ENCODE data around the gene ZSCAN16.
"Not testable (repeated sequence)": the region's sequence is repeated elsewhere in the genome, so short reads cannot be mapped to it uniquely, and the experiment has no call there.

The ZSCAN16 gene

DNA sequence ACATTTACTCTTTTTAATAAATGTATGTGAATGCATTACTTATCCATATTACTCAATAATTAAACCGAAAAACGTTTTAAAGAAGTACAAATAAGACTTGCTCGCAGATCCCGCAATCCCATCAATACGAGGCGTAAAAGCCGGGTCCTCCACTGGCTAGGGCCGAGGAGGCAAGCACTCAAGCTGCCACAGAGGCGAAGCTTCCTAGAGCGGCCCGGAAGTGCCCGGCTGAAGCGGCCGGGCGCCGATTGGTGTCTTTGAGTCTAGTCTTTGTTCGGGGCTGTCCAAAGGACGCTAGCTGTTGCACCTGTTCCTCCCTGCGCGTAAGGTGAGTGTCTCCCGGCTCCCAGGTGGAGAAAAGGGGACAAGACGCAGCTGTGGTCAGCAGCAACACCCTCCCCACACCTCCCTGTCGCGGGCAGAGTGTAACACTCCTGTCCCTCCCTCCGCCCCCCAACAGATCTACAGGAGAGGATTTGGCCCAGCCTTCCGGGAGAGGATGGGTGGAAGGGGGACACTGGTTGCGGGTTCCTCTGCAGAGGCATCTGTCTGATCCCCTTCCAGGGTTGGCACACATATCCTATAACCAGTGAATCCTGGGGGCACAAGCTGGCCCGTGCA lies at the start of gene ZSCAN16:
TSS of gene ZSCAN16 (plus strand) at position 260 of the 621 bp plus-strand sequence. CDS start 835 bp downstream, outside the sequence.
- DNase-seq (peak; percentile 71), ATAC-seq (replicated peaks) (peak; percentile 99)
- peak within 1 kb of the TSS; percentile 91 for H3K27ac Mint-ChIP-seq
- H3K27me3 Mint-ChIP-seq = no peaks in the 10 kb centered on the region
- H3K36me3 Mint-ChIP-seq = peaks cover 29 to 45% of the 10 kb centered on the region in 2 donors
- H3K9me3 Mint-ChIP-seq = no peaks in the 10 kb centered on the region
- peaks cover 29 to 44% of the 10 kb centered on the region in 2 donors for H3K4me1 Mint-ChIP-seq
- H3K4me3 Mint-ChIP-seq = peak within 1 kb of the TSS; percentile 93 to 98

DNA sequence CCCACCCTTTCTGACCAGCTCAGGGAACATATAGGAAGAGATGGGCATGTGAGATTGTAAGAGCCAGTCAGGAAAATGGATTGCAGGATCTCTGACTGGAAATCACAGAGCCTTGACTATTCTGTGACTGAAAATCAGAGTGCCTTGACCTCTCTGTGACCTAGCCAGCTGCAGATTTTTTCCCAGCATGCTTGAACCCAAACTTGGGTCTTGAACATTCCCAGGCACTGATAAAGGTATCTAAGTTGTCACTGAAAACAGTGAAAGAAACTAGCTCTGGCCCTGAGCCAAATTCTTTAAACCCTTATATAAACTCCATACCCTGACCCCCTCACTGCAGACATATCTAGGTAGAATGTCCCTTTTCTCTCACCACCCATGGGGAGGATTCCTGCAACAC lies 46.4 kb upstream of the ZSCAN16 start:
- Mint-ChIP-seq H3K27ac (peak overlapping the region; percentile 48), H3K9me3 (peaks cover under 1 to 2% of the 10 kb centered on the region in 2 donors), H3K36me3 (peaks cover 1 to 10% of the 10 kb centered on the region in 2 donors), H3K4me1 (peaks cover 11 to 21% of the 10 kb centered on the region in 2 donors), H3K27me3 (no peaks in the 10 kb centered on the region), H3K4me3 (no peak overlapping the region)
- DNase-seq = no peak
- ATAC-seq (replicated peaks) = no peak

DNA sequence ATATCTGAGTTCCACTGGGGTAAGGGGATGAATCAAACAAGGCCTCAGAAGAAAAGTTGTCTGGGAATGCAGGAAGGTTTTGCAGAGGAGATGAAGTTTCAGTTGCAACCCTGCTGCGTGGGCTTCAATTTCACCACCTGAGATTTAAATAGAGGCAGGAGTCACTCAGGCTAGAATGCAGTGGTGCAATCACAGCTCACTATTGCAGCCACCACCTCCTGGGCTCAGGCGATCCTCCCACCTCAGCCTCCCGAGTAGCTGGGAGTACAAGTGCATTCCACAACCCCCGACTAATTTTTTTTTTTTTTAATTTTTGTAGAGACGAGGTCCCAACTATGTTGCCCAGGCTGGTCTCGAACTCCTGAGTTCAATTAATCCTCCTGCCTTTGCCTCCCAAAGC lies 45.6 kb upstream of the ZSCAN16 start:
- Mint-ChIP-seq H3K36me3 (peaks cover 9 to 18% of the 10 kb centered on the region in 2 donors), H3K27me3 (no peaks in the 10 kb centered on the region), H3K27ac (peak overlapping the region; percentile 48), H3K4me1 (peaks cover 15 to 29% of the 10 kb centered on the region in 2 donors), H3K4me3 (no peak overlapping the region), H3K9me3 (peaks cover 8 to 10% of the 10 kb centered on the region in 2 donors)
- DNase-seq = no peak
- no peak for ATAC-seq (replicated peaks)

DNA sequence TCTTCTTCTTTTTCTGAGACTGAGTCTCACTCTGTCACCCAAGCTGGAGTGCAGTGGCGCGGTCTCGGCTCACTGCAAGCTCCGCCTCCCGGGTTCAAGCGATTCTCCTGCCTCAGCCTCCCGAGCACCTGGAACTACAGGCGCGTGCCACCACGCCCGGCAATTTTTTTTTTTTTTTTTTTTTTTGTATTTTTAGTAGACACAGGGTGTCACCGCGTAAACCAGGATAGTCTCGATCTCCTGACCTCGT lies 44.1 kb upstream of the ZSCAN16 start, which contains the start of gene ZNF165:
TSS of gene ZNF165 (plus strand) at position 188 of the 250 bp plus-strand sequence. CDS start 4,913 bp downstream, outside the sequence.
- not testable (repeated sequence) for DNase-seq, H3K27me3 Mint-ChIP-seq
- H3K9me3 Mint-ChIP-seq = peaks cover 10 to 16% of the 10 kb centered on the region in 2 donors
- H3K4me1 Mint-ChIP-seq = peaks cover 19 to 31% of the 10 kb centered on the region in 2 donors
- H3K27ac Mint-ChIP-seq = peak within 1 kb of the TSS; percentile 94
- peak; percentile 29 to 35 for ATAC-seq (replicated peaks)
- peaks cover 18 to 31% of the 10 kb centered on the region in 2 donors for H3K36me3 Mint-ChIP-seq
- H3K4me3 Mint-ChIP-seq = peak within 1 kb of the TSS; percentile 79 to 81

DNA sequence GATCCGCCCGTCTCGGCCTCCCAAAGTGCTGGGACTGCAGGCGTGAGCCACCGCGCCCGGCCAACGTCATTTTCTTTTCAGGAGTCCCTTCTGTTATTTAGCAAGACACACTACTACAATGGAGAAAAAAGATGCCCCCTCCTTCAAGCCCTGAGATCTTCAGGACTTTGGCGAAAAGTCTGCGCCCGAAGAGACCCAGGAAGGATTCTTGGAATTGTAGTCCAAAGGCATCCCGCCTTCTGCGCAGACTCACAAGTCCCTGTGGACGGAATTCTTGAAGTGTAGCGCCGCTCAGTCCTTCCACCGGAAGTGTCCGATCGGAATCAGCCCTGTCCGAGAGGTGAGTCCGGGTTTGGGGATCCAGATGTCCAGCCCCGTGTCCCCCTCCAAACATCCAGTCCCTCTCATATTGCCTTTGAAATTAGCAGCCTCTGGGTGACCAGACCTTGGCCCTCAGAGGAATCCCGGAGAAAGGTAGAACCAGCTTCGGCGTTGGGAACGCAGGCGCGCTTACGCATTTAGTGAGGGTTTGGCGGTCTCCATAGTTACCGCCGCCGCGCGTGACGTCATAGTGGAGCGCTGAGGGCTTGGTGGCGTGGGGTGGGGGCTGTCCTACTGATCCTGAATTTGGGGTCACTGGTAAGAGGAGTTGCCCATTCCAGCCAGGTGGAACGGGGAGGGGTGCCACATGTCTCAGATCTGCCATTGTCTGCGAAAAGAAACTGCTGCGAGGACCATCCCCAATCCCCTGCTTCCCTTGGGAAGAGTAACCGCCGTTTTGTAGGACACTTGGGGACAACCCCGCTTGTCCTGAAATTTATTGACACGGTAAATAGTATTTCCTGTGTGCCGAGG lies 43.6 kb upstream of the ZSCAN16 start:
- Mint-ChIP-seq H3K27me3 (no peaks in the 10 kb centered on the region), H3K36me3 (peaks cover 23 to 37% of the 10 kb centered on the region in 2 donors), H3K9me3 (peaks cover 13 to 16% of the 10 kb centered on the region in 2 donors), H3K4me1 (peaks cover 19 to 31% of the 10 kb centered on the region in 2 donors), H3K4me3 (peak overlapping the region; percentile 79 to 81), H3K27ac (peak overlapping the region; percentile 94)
- DNase-seq = peak; percentile 86
- peak; percentile 74 to 81 for ATAC-seq (replicated peaks)

DNA sequence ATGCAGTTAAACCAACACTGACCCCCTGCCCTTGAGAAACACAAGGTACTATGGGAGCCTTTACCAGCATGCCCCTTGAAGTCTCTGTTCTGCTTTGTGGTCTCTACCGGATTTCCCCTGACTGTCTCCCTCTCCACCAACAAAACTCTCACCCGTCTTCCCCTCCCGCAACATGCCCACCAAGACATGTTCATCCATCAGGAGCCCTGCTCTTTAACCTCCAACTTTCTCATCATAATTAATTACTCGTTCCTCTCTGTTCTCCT lies 43.0 kb upstream of the ZSCAN16 start:
- H3K4me1 Mint-ChIP-seq = peaks cover 19 to 31% of the 10 kb centered on the region in 2 donors
- H3K27ac Mint-ChIP-seq = peak overlapping the region; percentile 94
- H3K36me3 Mint-ChIP-seq = peaks cover 29 to 42% of the 10 kb centered on the region in 2 donors
- ATAC-seq (replicated peaks) = peak; percentile 79 to 81
- peak overlapping the region; percentile 79 to 81 for H3K4me3 Mint-ChIP-seq
- peak; percentile 75 for DNase-seq
- no peaks in the 10 kb centered on the region for H3K27me3 Mint-ChIP-seq
- H3K9me3 Mint-ChIP-seq = peaks cover 13 to 16% of the 10 kb centered on the region in 2 donors

DNA sequence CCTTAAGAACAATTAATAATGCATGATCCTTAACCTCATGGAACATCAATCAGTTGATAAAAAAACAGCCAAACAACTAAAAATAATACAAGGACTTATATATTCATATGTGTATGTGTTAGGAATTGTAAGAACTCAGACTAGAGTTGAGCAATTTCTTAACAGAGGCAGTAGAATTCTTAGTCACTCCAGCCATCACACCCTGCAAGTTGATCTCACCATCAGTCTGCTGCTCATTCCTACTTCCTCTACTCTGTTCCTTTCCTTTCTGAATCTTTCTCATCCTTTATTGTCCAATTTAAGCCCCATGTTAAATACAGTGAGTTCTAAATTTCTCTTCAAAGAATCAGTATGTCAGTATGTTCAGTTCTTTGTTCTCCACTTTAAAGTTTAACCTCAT lies 41.5 kb upstream of the ZSCAN16 start:
- peaks cover 19 to 31% of the 10 kb centered on the region in 2 donors for H3K4me1 Mint-ChIP-seq
- peaks cover 38 to 57% of the 10 kb centered on the region in 2 donors for H3K36me3 Mint-ChIP-seq
- no peak overlapping the region for H3K4me3 Mint-ChIP-seq
- DNase-seq = no peak
- no peak for ATAC-seq (replicated peaks)
- H3K27ac Mint-ChIP-seq = no peak overlapping the region
- H3K27me3 Mint-ChIP-seq = no peaks in the 10 kb centered on the region
- peaks cover 18 to 21% of the 10 kb centered on the region in 2 donors for H3K9me3 Mint-ChIP-seq

DNA sequence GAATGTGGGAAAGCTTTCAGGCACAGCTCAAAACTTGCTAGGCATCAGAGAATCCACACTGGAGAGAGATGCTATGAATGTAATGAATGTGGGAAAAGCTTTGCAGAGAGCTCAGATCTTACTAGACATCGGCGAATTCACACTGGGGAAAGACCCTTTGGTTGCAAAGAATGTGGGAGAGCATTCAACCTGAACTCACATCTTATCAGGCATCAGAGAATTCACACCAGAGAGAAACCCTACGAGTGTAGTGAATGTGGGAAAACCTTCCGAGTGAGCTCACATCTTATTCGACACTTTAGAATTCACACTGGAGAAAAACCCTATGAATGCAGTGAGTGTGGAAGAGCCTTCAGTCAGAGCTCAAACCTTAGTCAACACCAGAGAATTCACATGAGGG lies 35.4 kb upstream of the ZSCAN16 start:
- Mint-ChIP-seq H3K4me3 (no peak overlapping the region), H3K27me3 (peaks cover 0 to 7% of the 10 kb centered on the region in 2 donors), H3K36me3 (peaks cover 73 to 92% of the 10 kb centered on the region in 2 donors), H3K27ac (no peak overlapping the region), H3K4me1 (peaks cover under 1 to 4% of the 10 kb centered on the region in 2 donors), H3K9me3 (peaks cover 25 to 42% of the 10 kb centered on the region in 2 donors)
- DNase-seq (no peak), ATAC-seq (replicated peaks) (no peak)

DNA sequence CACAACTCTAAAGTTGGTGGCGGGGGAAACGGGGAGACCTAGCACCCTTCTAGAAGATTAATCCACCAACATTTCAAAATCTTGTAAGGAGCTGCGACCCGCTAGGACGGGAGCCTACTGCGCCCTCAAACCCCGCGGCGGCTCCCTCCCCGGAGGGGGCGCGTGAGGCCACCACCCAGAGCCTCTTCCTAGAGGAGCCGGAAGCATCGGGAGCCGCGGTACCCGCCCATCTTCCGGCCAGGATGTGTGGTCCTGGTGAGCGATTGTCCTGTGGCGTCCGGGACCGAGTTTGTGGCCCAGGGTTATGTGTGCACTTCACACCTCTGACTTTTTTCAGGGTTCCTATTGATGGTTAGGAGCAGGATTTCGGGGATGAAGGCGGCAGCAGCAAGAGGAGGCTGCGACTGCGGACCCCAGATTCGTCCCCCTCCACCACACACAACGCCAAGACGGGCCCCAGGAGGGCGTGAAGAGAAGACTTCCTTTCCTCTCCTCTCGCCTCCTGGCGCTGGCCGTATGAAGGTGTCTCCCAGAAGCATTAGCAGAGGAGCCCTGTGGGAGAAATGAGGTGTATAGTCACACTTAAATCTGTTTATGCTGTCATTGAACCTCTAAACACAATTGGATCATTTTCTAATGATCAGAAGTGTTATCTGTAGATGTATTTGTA lies 33.4 kb upstream of the ZSCAN16 start:
- H3K27me3 Mint-ChIP-seq = peaks cover 0 to 7% of the 10 kb centered on the region in 2 donors
- H3K4me1 Mint-ChIP-seq = no peaks in the 10 kb centered on the region
- ATAC-seq (replicated peaks) (no peak), DNase-seq (no peak)
- no peak overlapping the region for H3K27ac Mint-ChIP-seq
- H3K9me3 Mint-ChIP-seq = peaks cover 21 to 38% of the 10 kb centered on the region in 2 donors
- peaks cover 61 to 79% of the 10 kb centered on the region in 2 donors for H3K36me3 Mint-ChIP-seq
- H3K4me3 Mint-ChIP-seq = peak overlapping the region; percentile 12 to 58

DNA sequence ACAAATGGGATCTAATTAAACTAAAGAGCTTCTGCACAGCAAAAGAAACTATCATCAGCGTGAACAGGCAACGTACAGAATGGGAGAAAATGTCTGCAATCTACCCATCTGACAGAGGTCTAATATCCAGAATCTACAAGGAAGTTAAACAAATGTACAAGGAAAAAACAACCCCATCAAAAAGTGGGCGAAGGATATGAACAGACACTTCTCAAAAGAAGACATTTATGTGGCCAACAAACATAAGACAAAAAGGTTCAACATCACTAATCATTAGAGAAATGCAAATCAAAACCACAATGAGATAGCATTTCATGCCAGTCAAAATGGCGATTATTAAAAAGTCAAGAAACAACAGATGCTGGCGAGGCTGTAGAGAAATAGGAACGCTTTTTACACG lies 22.2 kb upstream of the ZSCAN16 start:
- not testable (repeated sequence) for H3K4me3 Mint-ChIP-seq; H3K9me3 Mint-ChIP-seq; ATAC-seq (replicated peaks); H3K27ac Mint-ChIP-seq; DNase-seq
- H3K36me3 Mint-ChIP-seq = peaks cover 4 to 16% of the 10 kb centered on the region in 2 donors
- peaks cover 0 to 13% of the 10 kb centered on the region in 2 donors for H3K4me1 Mint-ChIP-seq
- peaks cover 9 to 25% of the 10 kb centered on the region in 2 donors for H3K27me3 Mint-ChIP-seq

DNA sequence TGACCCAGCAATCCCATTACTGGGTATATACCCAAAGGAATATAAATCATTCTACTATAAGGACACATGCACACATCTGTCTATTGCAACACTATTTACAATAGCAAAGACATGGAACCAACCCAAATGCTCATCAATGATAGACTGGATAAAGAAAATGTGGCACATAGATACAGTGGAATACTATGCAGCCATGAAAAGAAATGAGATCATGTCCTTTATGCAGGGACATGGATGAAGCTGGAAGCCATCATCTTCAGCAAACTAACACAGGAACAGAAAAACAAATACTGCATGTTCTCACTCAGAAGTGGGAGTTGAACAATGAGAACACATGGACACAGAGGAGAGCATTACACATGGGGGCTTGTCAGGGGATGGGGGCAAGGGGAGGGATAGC lies 21.7 kb upstream of the ZSCAN16 start:
- DNase-seq; H3K27ac Mint-ChIP-seq; H3K4me3 Mint-ChIP-seq; ATAC-seq (replicated peaks); H3K9me3 Mint-ChIP-seq: not testable (repeated sequence)
- Mint-ChIP-seq H3K27me3 (peaks cover 9 to 25% of the 10 kb centered on the region in 2 donors), H3K36me3 (peaks cover 4 to 12% of the 10 kb centered on the region in 2 donors), H3K4me1 (peaks cover 0 to 13% of the 10 kb centered on the region in 2 donors)

DNA sequence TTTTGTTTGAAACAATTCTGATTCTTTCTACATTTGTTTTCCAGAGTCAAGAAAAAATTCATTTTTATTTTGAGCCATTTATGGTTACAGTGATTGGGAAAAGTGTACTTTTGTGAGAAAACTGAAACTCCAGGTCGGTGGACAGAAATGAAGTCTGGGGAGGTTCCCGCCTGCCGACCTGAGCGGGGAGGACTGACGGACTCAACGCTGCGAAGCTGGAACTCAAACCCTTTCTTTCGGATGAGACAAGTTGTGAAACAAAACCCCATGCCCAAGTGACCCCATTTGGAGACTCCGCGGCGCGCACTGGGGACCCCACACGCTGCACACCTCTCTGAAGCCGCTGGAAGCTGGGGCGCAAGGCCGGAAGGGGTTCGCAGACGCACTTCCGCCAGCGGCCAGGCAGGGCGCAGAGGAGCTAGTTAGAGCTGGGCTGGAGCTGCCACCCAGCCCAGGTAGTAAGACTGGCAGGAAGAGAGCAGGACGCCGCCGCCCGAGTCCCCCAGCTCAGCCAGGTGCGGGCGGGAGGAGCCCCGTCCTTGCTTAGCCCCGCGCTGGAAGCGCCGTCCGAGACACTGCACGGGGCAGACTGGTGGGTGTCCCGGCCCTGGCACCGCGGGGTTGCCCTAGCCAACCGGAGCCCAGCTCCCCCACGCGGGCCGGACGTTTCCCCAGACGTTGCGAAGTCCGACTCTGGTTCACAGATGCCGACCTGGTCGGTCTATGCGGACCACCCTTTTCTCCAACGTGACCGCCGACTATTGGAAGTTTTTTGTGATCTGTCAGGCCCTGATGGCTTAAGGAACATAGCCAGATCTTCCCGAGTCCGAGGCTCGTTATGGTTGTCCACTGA lies 19.8 kb upstream of the ZSCAN16 start:
- Mint-ChIP-seq H3K4me3 (peak overlapping the region; percentile 93 to 97), H3K4me1 (peaks cover 0 to 13% of the 10 kb centered on the region in 2 donors), H3K27ac (peak overlapping the region; percentile 96), H3K9me3 (peaks cover 0 to 3% of the 10 kb centered on the region in 2 donors), H3K27me3 (peaks cover 13 to 22% of the 10 kb centered on the region in 2 donors), H3K36me3 (peaks cover 4 to 9% of the 10 kb centered on the region in 2 donors)
- peak; percentile 85 for DNase-seq
- peak; percentile 99 for ATAC-seq (replicated peaks)

DNA sequence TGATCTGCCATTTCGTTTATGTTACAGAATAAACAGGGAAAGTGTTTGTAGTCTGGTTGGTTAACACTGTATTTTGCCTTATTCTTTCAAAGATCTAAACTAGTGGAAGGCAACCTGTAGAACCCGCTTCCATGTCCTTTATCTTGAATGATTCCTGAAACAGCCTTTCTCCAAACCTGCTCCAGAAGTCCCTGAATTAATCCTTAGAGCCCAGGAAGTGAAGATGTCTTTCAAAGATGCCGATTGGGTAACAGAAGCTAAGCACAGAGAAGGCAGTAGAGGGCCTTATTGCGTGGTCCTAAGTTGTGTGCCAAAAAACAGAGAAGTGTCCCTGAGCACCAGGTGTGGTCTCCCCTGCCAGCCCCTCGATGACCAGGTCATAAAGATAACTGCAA lies 19.2 kb upstream of the ZSCAN16 start:
- ATAC-seq (replicated peaks) (peak; percentile 23 to 39), DNase-seq (no peak)
- Mint-ChIP-seq H3K27me3 (peaks cover 7 to 17% of the 10 kb centered on the region in 2 donors), H3K4me1 (peaks cover 0 to 13% of the 10 kb centered on the region in 2 donors), H3K9me3 (peaks cover 0 to 3% of the 10 kb centered on the region in 2 donors), H3K4me3 (peak overlapping the region; percentile 93 to 97), H3K27ac (peak overlapping the region; percentile 96), H3K36me3 (peaks cover 0 to 3% of the 10 kb centered on the region in 2 donors)
